ENCODE results near the gene ST7. TPM values are rescaled to one million over a fixed set of nuclear protein-coding genes. Genes with fewer than 3 reads are reported as not detected.

ST7 gene
- total and polyA plus RNA-seq, 2 of the 13 experiments (the other 11 are each of a cell fraction or from before 2014, with no cell fraction given), result 17.3 to 23.5 TPM

DNA sequence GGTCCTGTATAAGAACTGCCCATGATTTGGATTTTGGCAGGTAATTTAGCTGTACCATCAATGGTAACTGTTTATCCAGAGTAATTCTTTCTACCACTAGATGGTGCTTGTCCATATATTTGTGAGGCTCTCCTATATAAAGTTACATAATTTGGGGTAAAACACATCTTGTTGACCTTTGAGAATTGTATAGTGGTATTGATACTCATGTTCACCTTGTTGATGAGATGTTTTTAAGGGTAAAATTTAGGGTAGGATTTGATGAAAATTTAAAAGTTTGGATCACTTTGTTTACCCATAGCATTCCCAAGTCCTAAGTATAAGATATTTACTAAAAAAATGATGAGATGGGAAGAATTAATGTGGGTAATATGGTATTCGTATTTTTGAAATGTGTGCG, 31.6 kb downstream of the ST7 start (continued):
- TF ChIP-seq ATF1 (CRISPR knock-in tag; IDR thresholded peaks at IDR 0.05), result no peak
- TF ChIP-seq, protein P1, sequence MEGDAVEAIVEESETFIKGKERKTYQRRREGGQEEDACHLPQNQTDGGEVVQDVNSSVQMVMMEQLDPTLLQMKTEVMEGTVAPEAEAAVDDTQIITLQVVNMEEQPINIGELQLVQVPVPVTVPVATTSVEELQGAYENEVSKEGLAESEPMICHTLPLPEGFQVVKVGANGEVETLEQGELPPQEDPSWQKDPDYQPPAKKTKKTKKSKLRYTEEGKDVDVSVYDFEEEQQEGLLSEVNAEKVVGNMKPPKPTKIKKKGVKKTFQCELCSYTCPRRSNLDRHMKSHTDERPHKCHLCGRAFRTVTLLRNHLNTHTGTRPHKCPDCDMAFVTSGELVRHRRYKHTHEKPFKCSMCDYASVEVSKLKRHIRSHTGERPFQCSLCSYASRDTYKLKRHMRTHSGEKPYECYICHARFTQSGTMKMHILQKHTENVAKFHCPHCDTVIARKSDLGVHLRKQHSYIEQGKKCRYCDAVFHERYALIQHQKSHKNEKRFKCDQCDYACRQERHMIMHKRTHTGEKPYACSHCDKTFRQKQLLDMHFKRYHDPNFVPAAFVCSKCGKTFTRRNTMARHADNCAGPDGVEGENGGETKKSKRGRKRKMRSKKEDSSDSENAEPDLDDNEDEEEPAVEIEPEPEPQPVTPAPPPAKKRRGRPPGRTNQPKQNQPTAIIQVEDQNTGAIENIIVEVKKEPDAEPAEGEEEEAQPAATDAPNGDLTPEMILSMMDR (CRISPR knock-in tag; IDR thresholded peaks at IDR 0.05), result peak; percentile 61
- no peak for TF ChIP-seq KDM5B (CRISPR knock-in tag; IDR thresholded peaks at IDR 0.05; ENCODE audit: borderline replicate concordance)
- TF ChIP-seq ZNF615 (CRISPR knock-in tag; IDR thresholded peaks at IDR 0.05; ENCODE audit: borderline replicate concordance), result no peak
- TF ChIP-seq, protein P2, sequence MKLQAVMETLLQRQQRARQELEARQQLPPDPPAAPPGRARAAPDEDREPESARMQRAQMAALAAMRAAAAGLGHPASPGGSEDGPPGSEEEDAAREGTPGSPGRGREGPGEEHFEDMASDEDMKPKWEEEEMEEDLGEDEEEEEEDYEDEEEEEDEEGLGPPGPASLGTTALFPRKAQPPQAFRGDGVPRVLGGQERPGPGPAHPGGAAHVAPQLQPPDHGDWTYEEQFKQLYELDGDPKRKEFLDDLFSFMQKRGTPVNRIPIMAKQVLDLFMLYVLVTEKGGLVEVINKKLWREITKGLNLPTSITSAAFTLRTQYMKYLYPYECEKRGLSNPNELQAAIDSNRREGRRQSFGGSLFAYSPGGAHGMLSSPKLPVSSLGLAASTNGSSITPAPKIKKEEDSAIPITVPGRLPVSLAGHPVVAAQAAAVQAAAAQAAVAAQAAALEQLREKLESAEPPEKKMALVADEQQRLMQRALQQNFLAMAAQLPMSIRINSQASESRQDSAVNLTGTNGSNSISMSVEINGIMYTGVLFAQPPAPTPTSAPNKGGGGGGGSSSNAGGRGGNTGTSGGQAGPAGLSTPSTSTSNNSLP (IDR thresholded peaks at IDR 0.05; ENCODE audit: low read depth, low read length), result peak; percentile 52; the same call in 1 of the 2 replicates
- TF ChIP-seq, protein P3, sequence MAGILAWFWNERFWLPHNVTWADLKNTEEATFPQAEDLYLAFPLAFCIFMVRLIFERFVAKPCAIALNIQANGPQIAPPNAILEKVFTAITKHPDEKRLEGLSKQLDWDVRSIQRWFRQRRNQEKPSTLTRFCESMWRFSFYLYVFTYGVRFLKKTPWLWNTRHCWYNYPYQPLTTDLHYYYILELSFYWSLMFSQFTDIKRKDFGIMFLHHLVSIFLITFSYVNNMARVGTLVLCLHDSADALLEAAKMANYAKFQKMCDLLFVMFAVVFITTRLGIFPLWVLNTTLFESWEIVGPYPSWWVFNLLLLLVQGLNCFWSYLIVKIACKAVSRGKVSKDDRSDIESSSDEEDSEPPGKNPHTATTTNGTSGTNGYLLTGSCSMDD (CRISPR knock-in tag; IDR thresholded peaks at IDR 0.05), result no peak
- TF ChIP-seq ZNF549 (CRISPR knock-in tag; IDR thresholded peaks at IDR 0.05), result no peak
- TF ChIP-seq, protein P4, sequence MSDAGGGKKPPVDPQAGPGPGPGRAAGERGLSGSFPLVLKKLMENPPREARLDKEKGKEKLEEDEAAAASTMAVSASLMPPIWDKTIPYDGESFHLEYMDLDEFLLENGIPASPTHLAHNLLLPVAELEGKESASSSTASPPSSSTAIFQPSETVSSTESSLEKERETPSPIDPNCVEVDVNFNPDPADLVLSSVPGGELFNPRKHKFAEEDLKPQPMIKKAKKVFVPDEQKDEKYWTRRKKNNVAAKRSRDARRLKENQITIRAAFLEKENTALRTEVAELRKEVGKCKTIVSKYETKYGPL (CRISPR knock-in tag; IDR thresholded peaks at IDR 0.05), result peak; percentile 81
- peak; percentile 25; the same call in 1 of the 2 replicates for TF ChIP-seq RXRB (CRISPR knock-in tag; IDR thresholded peaks at IDR 0.05; ENCODE audit: borderline replicate concordance)
- TF ChIP-seq ZNF678 (CRISPR knock-in tag; IDR thresholded peaks at IDR 0.05), result no peak
- peak; percentile 52 for TF ChIP-seq STAG1 (CRISPR knock-in tag; IDR thresholded peaks at IDR 0.05)
